ENCODE measurements around the gene GPR89A.

GPR89A gene

DNA sequence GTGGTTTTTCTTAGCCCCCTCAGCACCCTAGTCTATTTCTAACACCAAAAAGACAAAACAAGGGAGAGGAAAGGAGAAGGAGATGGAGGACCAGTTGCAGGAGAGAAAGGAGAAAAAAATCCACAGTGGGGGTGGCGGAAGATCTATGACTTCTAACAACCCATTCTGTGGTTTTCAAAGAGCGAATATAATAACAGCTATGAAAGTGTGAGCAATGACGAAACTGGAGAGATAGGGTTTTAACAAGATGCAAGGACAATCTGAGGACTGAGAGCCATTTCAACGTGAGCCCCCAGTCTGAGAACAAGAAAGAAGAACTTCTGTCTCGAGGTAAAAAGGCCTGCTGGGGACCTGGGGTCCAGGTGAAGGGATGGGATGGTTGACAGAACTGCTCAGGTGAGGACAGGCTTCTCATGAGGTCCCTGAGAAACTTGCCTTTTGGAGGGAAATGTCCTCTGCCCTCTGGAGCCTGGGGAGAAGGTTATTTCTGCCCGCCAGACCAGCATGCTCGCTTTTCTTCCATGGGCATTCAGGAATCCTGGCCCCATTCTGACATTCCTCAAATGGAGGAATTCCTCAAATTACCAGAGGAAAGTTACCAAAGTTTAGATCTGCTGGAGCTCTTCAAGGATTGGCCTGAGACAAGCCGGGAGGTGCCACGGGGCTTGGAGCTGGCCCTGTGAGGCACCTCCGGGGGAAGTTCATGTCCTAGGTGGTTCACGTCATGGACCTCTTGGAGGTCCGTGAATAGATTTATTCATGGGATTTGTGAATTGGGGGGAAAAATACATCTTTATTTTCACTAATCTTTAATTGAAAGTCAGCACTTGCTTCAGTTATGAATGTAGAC lies 111.7 kb downstream of the GPR89A start, which contains the start of gene CD160:
CD160 (plus strand) TSS at position 270 of the 850 bp plus-strand sequence. CDS start 8,829 bp downstream, outside the sequence.
- no peak for DNase-seq
